Astrocyte of the cerebellum (primary cell): Measurements from ENCODE around the gene VSTM2B.

ENCODE experiments used
- DNase-seq: peaks from one replicate; pipeline ENCODE4 v3.0.0-alpha.2; 2011; ENCODE audit warnings: low read depth
- H3K4me3 ChIP-seq: 2 replicates; pipeline ENCODE4 v1.5.1; 2011; ENCODE audit warnings: mild to moderate bottlenecking, low read depth, low read length, moderate library complexity
- in situ Hi-C: cut with HindIII; loops from 2 replicates; pipeline ENCODE4 v1.10.0; 2017; ENCODE audit warnings: low sequenced_read_pairs
- TF ChIP-seq, protein P1 (sequence below): IDR thresholded peaks from 2 replicates; pipeline ENCODE4 v1.5.1; 2012; ENCODE audit warnings: low read length, low read depth, moderate library complexity, mild to moderate bottlenecking; ENCODE audit errors: missing control alignments

The VSTM2B gene

DNA sequence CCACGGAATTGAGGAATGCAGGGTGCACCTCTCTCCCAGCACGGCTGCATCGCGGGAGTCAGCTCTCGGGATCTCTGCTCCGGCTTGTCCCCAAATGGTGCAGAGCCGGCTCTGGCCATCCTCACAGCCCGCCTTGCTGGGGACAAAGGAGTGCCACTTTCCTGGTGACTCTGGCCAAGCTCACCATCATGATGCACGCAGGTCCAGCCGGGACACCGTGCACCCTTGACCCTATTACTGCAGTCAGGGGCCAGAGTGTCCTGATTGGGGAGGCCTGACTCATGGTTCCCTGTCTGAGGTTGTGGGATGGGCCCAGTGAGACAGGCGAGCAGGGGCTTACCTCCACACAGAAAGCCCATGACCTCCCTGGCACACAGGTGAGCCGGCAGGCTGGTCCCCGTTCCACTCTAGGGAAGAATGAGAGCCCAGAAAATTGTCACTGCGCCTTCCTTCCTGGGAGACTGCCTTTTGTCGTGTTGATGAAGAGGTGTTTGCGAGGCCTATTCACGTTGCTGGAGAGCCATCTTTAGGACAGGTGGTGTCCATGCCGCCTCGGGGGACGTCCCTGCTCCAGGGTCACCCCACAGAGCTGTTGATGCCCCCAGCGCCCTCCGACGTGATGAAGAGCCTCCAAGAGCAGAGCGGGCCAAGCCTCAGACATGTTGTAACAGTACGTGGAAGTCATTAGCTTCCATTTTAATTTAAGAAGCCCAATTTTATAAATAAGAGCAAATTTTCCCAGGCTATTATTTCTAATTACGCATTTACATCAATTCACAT, 18.5 kb upstream of the VSTM2B start:
- no peak overlapping the region for H3K4me3 ChIP-seq
- TF ChIP-seq, protein P1, sequence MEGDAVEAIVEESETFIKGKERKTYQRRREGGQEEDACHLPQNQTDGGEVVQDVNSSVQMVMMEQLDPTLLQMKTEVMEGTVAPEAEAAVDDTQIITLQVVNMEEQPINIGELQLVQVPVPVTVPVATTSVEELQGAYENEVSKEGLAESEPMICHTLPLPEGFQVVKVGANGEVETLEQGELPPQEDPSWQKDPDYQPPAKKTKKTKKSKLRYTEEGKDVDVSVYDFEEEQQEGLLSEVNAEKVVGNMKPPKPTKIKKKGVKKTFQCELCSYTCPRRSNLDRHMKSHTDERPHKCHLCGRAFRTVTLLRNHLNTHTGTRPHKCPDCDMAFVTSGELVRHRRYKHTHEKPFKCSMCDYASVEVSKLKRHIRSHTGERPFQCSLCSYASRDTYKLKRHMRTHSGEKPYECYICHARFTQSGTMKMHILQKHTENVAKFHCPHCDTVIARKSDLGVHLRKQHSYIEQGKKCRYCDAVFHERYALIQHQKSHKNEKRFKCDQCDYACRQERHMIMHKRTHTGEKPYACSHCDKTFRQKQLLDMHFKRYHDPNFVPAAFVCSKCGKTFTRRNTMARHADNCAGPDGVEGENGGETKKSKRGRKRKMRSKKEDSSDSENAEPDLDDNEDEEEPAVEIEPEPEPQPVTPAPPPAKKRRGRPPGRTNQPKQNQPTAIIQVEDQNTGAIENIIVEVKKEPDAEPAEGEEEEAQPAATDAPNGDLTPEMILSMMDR: no peak
- no peak for DNase-seq
- in situ Hi-C loops: no loop called here

DNA sequence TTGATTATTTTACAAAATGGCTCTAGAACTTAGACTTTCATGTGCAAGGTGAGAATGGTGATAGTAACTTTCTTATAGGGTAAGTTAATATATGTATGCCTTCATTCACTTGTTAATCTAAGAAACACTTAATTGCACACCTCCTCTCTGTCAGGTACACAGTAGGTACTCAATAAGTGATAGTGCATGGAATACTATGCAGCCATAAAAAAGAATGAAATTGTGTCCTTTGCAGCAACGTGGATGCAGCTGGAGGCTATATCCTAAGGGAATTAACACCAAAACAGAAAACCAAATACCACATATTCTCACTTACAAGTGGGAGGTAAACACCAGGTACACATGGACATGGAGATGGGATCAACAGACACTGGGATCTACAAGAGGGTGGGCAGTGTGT, 17.6 kb upstream of the VSTM2B start:
- DNase-seq: no peak
- no peak overlapping the region for H3K4me3 ChIP-seq
- TF ChIP-seq, protein P1: no peak
- in situ Hi-C loops: no loop called here

DNA sequence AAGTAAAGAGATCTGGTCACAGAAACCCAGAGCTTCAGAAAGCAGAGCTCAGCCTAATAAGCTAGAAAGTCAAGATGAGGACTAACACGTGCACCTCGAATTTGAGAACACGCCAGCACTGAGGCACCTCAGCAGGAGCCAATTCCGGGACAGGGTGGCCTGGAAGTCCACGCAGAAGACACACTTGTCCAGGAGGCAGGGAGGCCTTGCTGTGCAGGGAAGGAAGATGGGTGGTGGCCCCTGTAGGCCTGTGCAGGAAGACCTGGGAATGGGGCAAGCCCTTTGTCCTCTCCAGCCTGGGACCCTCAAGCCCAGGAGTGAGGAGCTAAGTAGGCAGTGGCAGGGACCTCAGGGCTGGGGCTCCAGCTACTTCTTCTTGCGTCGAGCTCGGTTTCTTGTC, 16.3 kb upstream of the VSTM2B start:
- H3K4me3 ChIP-seq: no peak overlapping the region
- no peak for DNase-seq
- in situ Hi-C loops: no loop called here
- TF ChIP-seq, protein P1: no peak

DNA sequence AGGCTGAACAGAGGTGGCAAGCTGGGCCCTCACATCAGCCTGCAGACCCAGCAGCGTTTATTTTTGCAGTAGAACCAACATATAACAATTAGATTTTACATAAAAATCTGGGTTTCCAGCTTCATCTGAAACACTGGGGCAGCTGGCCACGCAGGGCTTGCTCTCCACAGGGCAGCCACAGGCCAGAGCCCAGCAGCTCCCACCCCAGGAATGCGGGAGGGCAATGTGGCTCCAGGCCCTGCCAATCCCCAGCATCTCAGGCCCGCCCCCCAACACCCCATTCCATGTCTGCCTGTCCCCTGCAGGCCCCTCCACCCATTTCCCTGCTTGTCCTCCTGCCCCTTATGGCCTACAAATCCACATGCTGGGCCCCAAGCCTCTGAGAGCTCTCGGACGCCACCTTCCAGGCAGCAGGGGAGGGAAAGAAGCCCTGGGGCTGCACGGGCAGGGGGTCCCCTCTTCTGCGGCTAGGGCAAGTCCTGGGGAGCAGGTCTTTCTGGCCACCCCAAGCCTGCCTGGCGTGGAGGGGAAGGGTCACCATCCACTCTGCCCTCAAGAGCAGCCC, 15.0 kb upstream of the VSTM2B start:
- in situ Hi-C loops: no loop called here
- TF ChIP-seq, protein P1: no peak
- DNase-seq: no peak
- H3K4me3 ChIP-seq: no peak overlapping the region

DNA sequence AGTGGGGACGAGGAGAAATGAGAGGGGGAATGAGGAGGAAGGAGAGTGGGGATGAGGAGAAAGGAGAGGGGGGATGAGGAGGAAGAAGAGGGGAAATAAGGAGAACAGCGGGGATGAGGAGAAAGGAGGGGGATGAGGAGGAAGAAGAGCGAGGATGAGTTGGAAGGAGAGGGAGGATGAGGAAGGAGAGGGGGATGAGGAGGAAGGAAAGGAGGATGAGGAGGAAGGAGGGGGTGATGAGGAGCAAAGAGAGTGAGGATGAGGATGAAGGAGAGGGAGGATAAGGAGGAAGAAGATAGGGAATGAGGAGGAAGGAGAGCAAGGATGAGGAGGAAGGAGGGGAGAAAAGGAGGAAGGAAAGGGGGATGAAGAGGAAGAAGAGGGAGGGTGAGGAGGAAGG, 14.0 kb upstream of the VSTM2B start:
- H3K4me3 ChIP-seq: no peak overlapping the region
- DNase-seq: no peak
- TF ChIP-seq, protein P1: no peak
- in situ Hi-C loops: no loop called here

DNA sequence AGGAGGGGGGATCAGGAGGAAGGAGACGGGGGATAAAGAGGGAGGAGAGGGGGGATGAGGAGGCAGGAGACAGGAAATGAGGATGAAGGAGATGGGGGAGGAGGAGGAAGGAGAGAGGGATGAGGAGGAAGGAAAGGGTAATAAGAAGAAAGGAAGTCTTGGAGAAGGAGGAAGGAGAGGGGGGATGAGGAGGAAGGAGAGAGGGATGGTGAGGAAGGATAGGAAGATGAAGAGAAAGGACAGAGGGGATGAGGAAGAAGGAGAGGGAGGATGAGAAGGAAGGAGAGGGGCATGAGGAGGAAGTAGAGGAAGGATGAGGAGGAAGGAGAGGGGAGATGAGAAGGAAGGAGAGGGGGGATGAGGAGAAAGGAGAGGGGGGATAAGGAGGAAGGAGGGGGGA, 13.0 kb upstream of the VSTM2B start:
- in situ Hi-C loops: no loop called here
- DNase-seq: no peak
- TF ChIP-seq, protein P1: no peak
- no peak overlapping the region for H3K4me3 ChIP-seq
